HEK293 (cell line): Measurements from ENCODE around the gene BST1.

Experiments used
- CTCF ChIA-PET: fragments of 350-600 bp; formaldehyde crosslinking; extraction: SDS; loops from one replicate; lab custom pipeline; 2021; ENCODE audit warnings: antibody characterized with exemption; lab: Yijun Ruan, JAX
- POLR2A ChIA-PET: fragments of 300-600 bp; formaldehyde crosslinking; extraction: SDS; loops from one replicate; lab custom pipeline; 2020; ENCODE audit warnings: antibody characterized with exemption, inconsistent platforms; lab: Yijun Ruan, JAX
- H3K27ac ChIP-seq: fragments of 200-500 bp; sonication (Bioruptor generic); 2 replicates; pipeline ENCODE4 v1.5.1; 2014; ENCODE audit warnings: low read depth, low read length, control low read depth, inconsistent platforms; ENCODE audit errors: extremely low read depth
- H3K36me3 ChIP-seq, 2 experiments: fragments of 200-500 bp in 1 of 2; sonication (Bioruptor generic) in 1 of 2; 1 replicate in 1 of 2; 2 replicates in 1 of 2; pipeline ENCODE4 v1.5.1; 2014 to 2017; ENCODE audit warnings: inconsistent platforms in 2 of 2, low read length in 2 of 2; ENCODE audit not compliant: control insufficient read depth in 2 of 2, insufficient read depth in 1 of 2
- H3K4me1 ChIP-seq: fragments of 200-500 bp; sonication (Bioruptor generic); 2 replicates; pipeline ENCODE4 v1.5.1; 2014; ENCODE audit warnings: mild to moderate bottlenecking, low read length, inconsistent platforms; ENCODE audit not compliant: control insufficient read depth, insufficient read depth
- H3K4me3 ChIP-seq: 2 replicates; pipeline ENCODE4 v1.5.1; 2011; ENCODE audit warnings: low read depth, mild to moderate bottlenecking, control low read depth, low read length, moderate library complexity
- H3K9me3 ChIP-seq: fragments of 200-500 bp; sonication (Bioruptor generic); 2 replicates; pipeline ENCODE4 v1.5.1; 2014; ENCODE audit warnings: low read depth, low read length, inconsistent platforms; ENCODE audit not compliant: control insufficient read depth, insufficient read depth
- GFI1B ChIP-seq: fragments of 450-650 bp; formaldehyde crosslinking; IDR thresholded peaks from 2 replicates; pipeline ENCODE4 v1.5.1; 2016; ENCODE audit warnings: missing biosample characterization, missing genetic modification characterization
- GLI4 ChIP-seq: fragments of 450-650 bp; formaldehyde crosslinking; IDR thresholded peaks from 2 replicates; pipeline ENCODE4 v1.5.1; 2016; ENCODE audit warnings: missing biosample characterization, missing genetic modification characterization
- KLF10 ChIP-seq: fragments of 450-650 bp; IDR thresholded peaks from 2 replicates; pipeline ENCODE4 v1.5.1; 2018; ENCODE audit warnings: missing biosample characterization, mild to moderate bottlenecking, missing genetic modification characterization
- KLF16 ChIP-seq: fragments of 450-650 bp; formaldehyde crosslinking; IDR thresholded peaks from 2 replicates; pipeline ENCODE4 v1.5.1; 2017; ENCODE audit warnings: missing biosample characterization, missing genetic modification characterization
- KLF7 ChIP-seq: fragments of 450-650 bp; formaldehyde crosslinking; IDR thresholded peaks from 2 replicates; pipeline ENCODE4 v1.5.1; 2016; ENCODE audit warnings: missing biosample characterization, missing genetic modification characterization, borderline replicate concordance
- MYNN ChIP-seq: fragments of 450-650 bp; formaldehyde crosslinking; IDR thresholded peaks from 2 replicates; pipeline ENCODE4 v1.5.1; 2016; ENCODE audit warnings: missing biosample characterization, missing genetic modification characterization, borderline replicate concordance
- MZF1 ChIP-seq: fragments of 450-650 bp; formaldehyde crosslinking; IDR thresholded peaks from 2 replicates; pipeline ENCODE4 v1.5.1; 2017; ENCODE audit warnings: missing biosample characterization, missing genetic modification characterization, borderline replicate concordance
- WT1 ChIP-seq: fragments of 450-650 bp; formaldehyde crosslinking; IDR thresholded peaks from 2 replicates; pipeline ENCODE4 v1.5.1; 2016; ENCODE audit warnings: missing biosample characterization, missing genetic modification characterization
- ZBTB20 ChIP-seq: fragments of 450-650 bp; formaldehyde crosslinking; IDR thresholded peaks from 2 replicates; pipeline ENCODE4 v1.5.1; 2016; ENCODE audit warnings: missing biosample characterization, missing genetic modification characterization
- ZBTB21 ChIP-seq: fragments of 450-650 bp; formaldehyde crosslinking; IDR thresholded peaks from 2 replicates; pipeline ENCODE4 v1.5.1; 2017; ENCODE audit warnings: missing biosample characterization, missing genetic modification characterization
- ZFP37 ChIP-seq: fragments of 450-650 bp; formaldehyde crosslinking; IDR thresholded peaks from 2 replicates; pipeline ENCODE4 v1.5.1; 2016; ENCODE audit warnings: missing biosample characterization, missing genetic modification characterization
- ZFP69B ChIP-seq: fragments of 450-650 bp; formaldehyde crosslinking; IDR thresholded peaks from 2 replicates; pipeline ENCODE4 v1.5.1; 2016; ENCODE audit warnings: missing biosample characterization, missing genetic modification characterization
- ZNF138 ChIP-seq: fragments of 450-650 bp; formaldehyde crosslinking; IDR thresholded peaks from 2 replicates; pipeline ENCODE4 v1.5.1; 2016; ENCODE audit warnings: missing biosample characterization, missing genetic modification characterization, borderline replicate concordance
- ZNF24 ChIP-seq: fragments of 450-650 bp; formaldehyde crosslinking; IDR thresholded peaks from 2 replicates; pipeline ENCODE4 v1.5.1; 2016; ENCODE audit warnings: missing biosample characterization, missing genetic modification characterization
- ZNF391 ChIP-seq: fragments of 450-650 bp; formaldehyde crosslinking; IDR thresholded peaks from 2 replicates; pipeline ENCODE4 v1.5.1; 2016; ENCODE audit warnings: low read depth, missing biosample characterization, missing genetic modification characterization, borderline replicate concordance
- ZNF514 ChIP-seq: fragments of 450-650 bp; formaldehyde crosslinking; IDR thresholded peaks from 2 replicates; pipeline ENCODE4 v1.5.1; 2016; ENCODE audit warnings: missing biosample characterization, missing genetic modification characterization
- ZNF561 ChIP-seq: fragments of 450-650 bp; IDR thresholded peaks from 2 replicates; pipeline ENCODE4 v1.5.1; 2018; ENCODE audit warnings: missing biosample characterization, missing genetic modification characterization, borderline replicate concordance
- ZNF600 ChIP-seq: fragments of 450-650 bp; formaldehyde crosslinking; IDR thresholded peaks from 2 replicates; pipeline ENCODE4 v1.5.1; 2016; ENCODE audit warnings: missing biosample characterization, missing genetic modification characterization
- TF ChIP-seq, protein P1 (sequence below): fragments of 450-650 bp; formaldehyde crosslinking; IDR thresholded peaks from 2 replicates; pipeline ENCODE4 v1.5.1; 2016; ENCODE audit warnings: missing biosample characterization, missing genetic modification characterization
- TF ChIP-seq, protein P2 (sequence below): fragments of 450-650 bp; formaldehyde crosslinking; IDR thresholded peaks from 2 replicates; pipeline ENCODE4 v1.5.1; 2016; ENCODE audit warnings: missing biosample characterization, missing genetic modification characterization
- TF ChIP-seq, protein P3 (sequence below): fragments of 450-650 bp; formaldehyde crosslinking; IDR thresholded peaks from 2 replicates; pipeline ENCODE4 v1.5.0; 2017; ENCODE audit warnings: missing biosample characterization, missing genetic modification characterization, borderline replicate concordance
- TF ChIP-seq, protein P4 (sequence below): fragments of 450-650 bp; formaldehyde crosslinking; IDR thresholded peaks from 2 replicates; pipeline ENCODE4 v1.5.1; 2017; ENCODE audit warnings: missing biosample characterization, missing genetic modification characterization
- TF ChIP-seq, protein P5 (sequence below): fragments of 450-650 bp; formaldehyde crosslinking; IDR thresholded peaks from 2 replicates; pipeline ENCODE4 v1.5.1; 2016; ENCODE audit warnings: missing biosample characterization, missing genetic modification characterization

The BST1 gene

GRCh38 chr4:15703439-15703838, 574 bp downstream of the BST1 start (continued):
- TF ChIP-seq, protein P1, sequence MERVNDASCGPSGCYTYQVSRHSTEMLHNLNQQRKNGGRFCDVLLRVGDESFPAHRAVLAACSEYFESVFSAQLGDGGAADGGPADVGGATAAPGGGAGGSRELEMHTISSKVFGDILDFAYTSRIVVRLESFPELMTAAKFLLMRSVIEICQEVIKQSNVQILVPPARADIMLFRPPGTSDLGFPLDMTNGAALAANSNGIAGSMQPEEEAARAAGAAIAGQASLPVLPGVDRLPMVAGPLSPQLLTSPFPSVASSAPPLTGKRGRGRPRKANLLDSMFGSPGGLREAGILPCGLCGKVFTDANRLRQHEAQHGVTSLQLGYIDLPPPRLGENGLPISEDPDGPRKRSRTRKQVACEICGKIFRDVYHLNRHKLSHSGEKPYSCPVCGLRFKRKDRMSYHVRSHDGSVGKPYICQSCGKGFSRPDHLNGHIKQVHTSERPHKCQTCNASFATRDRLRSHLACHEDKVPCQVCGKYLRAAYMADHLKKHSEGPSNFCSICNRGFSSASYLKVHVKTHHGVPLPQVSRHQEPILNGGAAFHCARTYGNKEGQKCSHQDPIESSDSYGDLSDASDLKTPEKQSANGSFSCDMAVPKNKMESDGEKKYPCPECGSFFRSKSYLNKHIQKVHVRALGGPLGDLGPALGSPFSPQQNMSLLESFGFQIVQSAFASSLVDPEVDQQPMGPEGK (tag by site-specific recombination): no peak
- TF ChIP-seq ZNF600: no peak
- TF ChIP-seq, all 188 proteins: peak for 0

GRCh38 chr4:15704129-15704528, 1.3 kb downstream of the BST1 start:
- H3K36me3 ChIP-seq: no peaks in the 10 kb centered on the region
- CTCF ChIA-PET: no interaction called here
- H3K4me3 ChIP-seq: no peak overlapping the region
- 0 out of 2 replicates have a peak, but pooled peaks cover 3% of the 10 kb centered on the region for H3K4me1 ChIP-seq
- no peaks in the 10 kb centered on the region for H3K9me3 ChIP-seq
- no peak overlapping the region for H3K27ac ChIP-seq
- POLR2A ChIA-PET: no interaction called here
- TF ChIP-seq GFI1B (tag by site-specific recombination) (no peak), ZNF391 (tag by site-specific recombination) (no peak), ZNF24 (tag by site-specific recombination) (no peak), ZFP69B (tag by site-specific recombination) (no peak), GLI4 (no peak), ZNF514 (no peak), ZBTB20 (tag by site-specific recombination) (no peak), ZBTB21 (tag by site-specific recombination) (no peak), ZNF138 (tag by site-specific recombination) (no peak)
- TF ChIP-seq, protein P2, sequence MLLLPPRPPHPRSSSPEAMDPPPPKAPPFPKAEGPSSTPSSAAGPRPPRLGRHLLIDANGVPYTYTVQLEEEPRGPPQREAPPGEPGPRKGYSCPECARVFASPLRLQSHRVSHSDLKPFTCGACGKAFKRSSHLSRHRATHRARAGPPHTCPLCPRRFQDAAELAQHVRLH (tag by site-specific recombination): no peak
- TF ChIP-seq, all 188 proteins: peak for 0

DNA sequence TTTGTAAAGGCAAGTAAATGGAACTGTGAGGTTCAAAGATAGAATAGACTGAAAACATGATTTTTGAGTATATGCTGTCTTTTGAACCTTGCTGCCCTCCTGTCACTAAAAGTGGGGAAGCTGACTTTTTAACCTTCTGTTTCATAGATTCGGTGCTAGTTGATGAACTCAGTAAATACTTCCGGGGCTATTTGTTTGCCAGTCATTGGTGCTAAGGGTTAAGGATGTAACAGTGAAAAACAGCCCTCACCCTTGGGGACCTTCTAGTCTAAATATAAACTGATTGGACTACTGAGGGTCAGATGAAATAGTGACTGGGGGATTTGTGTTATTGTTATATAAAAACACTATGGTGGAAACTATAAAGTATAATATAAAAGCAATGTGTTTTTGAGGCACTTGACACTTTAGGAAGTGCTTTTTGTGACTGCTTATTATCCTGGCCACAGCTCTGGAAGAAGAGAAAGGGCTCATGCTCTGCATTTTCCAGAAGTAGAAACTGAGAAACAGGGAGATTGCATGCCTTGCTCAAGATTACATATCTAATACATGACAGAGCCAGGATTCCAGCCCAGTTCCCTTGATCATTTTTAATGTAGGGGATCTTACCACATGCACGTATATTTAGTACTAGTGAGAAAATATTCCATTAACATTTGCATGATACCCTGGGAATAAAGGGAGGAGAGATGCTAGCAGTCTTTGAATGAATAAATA, 3.9 kb downstream of the BST1 start:
- H3K9me3 ChIP-seq: no peaks in the 10 kb centered on the region
- TF ChIP-seq ZNF138 (tag by site-specific recombination) (no peak), KLF7 (tag by site-specific recombination) (no peak), ZFP37 (tag by site-specific recombination) (no peak), KLF10 (no peak), GLI4 (no peak), ZNF561 (tag by site-specific recombination) (no peak), MZF1 (tag by site-specific recombination) (no peak), ZBTB20 (tag by site-specific recombination) (no peak), WT1 (tag by site-specific recombination) (no peak), KLF16 (tag by site-specific recombination) (no peak), MYNN (tag by site-specific recombination) (no peak)
- TF ChIP-seq, protein P3, sequence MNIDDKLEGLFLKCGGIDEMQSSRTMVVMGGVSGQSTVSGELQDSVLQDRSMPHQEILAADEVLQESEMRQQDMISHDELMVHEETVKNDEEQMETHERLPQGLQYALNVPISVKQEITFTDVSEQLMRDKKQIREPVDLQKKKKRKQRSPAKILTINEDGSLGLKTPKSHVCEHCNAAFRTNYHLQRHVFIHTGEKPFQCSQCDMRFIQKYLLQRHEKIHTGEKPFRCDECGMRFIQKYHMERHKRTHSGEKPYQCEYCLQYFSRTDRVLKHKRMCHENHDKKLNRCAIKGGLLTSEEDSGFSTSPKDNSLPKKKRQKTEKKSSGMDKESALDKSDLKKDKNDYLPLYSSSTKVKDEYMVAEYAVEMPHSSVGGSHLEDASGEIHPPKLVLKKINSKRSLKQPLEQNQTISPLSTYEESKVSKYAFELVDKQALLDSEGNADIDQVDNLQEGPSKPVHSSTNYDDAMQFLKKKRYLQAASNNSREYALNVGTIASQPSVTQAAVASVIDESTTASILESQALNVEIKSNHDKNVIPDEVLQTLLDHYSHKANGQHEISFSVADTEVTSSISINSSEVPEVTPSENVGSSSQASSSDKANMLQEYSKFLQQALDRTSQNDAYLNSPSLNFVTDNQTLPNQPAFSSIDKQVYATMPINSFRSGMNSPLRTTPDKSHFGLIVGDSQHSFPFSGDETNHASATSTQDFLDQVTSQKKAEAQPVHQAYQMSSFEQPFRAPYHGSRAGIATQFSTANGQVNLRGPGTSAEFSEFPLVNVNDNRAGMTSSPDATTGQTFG (tag by site-specific recombination): no peak
- TF ChIP-seq, protein P4, sequence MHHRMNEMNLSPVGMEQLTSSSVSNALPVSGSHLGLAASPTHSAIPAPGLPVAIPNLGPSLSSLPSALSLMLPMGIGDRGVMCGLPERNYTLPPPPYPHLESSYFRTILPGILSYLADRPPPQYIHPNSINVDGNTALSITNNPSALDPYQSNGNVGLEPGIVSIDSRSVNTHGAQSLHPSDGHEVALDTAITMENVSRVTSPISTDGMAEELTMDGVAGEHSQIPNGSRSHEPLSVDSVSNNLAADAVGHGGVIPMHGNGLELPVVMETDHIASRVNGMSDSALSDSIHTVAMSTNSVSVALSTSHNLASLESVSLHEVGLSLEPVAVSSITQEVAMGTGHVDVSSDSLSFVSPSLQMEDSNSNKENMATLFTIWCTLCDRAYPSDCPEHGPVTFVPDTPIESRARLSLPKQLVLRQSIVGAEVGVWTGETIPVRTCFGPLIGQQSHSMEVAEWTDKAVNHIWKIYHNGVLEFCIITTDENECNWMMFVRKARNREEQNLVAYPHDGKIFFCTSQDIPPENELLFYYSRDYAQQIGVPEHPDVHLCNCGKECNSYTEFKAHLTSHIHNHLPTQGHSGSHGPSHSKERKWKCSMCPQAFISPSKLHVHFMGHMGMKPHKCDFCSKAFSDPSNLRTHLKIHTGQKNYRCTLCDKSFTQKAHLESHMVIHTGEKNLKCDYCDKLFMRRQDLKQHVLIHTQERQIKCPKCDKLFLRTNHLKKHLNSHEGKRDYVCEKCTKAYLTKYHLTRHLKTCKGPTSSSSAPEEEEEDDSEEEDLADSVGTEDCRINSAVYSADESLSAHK (tag by site-specific recombination): no peak
- TF ChIP-seq, protein P5, sequence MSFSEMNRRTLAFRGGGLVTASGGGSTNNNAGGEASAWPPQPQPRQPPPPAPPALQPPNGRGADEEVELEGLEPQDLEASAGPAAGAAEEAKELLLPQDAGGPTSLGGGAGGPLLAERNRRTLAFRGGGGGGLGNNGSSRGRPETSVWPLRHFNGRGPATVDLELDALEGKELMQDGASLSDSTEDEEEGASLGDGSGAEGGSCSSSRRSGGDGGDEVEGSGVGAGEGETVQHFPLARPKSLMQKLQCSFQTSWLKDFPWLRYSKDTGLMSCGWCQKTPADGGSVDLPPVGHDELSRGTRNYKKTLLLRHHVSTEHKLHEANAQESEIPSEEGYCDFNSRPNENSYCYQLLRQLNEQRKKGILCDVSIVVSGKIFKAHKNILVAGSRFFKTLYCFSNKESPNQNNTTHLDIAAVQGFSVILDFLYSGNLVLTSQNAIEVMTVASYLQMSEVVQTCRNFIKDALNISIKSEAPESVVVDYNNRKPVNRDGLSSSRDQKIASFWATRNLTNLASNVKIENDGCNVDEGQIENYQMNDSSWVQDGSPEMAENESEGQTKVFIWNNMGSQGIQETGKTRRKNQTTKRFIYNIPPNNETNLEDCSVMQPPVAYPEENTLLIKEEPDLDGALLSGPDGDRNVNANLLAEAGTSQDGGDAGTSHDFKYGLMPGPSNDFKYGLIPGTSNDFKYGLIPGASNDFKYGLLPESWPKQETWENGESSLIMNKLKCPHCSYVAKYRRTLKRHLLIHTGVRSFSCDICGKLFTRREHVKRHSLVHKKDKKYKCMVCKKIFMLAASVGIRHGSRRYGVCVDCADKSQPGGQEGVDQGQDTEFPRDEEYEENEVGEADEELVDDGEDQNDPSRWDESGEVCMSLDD (tag by site-specific recombination): no peak

More for the DNA sequence above, 3.9 kb downstream of the BST1 start:
- ChIA-PET POLR2A (no interaction called here), CTCF (no interaction called here)
- no peaks in the 10 kb centered on the region for H3K36me3 ChIP-seq
- no peak overlapping the region for H3K27ac ChIP-seq
- 0 out of 2 replicates have a peak, but pooled peaks cover 3% of the 10 kb centered on the region for H3K4me1 ChIP-seq
- H3K4me3 ChIP-seq: no peak overlapping the region
